Loucy (cell line): ENCODE results near the gene ELMO1.

Source experiments
- EZH2phosphoT487 ChIP-seq: fragments of 200-600 bp; IDR thresholded peaks from 2 replicates; pipeline ENCODE4 v1.6.1; 2018; ENCODE audit warnings: antibody characterized with exemption, mild to moderate bottlenecking, moderate library complexity, borderline replicate concordance
- TF ChIP-seq, protein P1 (sequence below): fragments of 200-600 bp; sonication (generic); conservative IDR thresholded peaks from 2 replicates; pipeline ENCODE4 v1.5.1; 2014; ENCODE audit warnings: mild to moderate bottlenecking, antibody characterized with exemption, low read length

GRCh38 chr7:36895192-36895591 is 553.5 kb downstream of the ELMO1 start:
- TF ChIP-seq, protein P1, sequence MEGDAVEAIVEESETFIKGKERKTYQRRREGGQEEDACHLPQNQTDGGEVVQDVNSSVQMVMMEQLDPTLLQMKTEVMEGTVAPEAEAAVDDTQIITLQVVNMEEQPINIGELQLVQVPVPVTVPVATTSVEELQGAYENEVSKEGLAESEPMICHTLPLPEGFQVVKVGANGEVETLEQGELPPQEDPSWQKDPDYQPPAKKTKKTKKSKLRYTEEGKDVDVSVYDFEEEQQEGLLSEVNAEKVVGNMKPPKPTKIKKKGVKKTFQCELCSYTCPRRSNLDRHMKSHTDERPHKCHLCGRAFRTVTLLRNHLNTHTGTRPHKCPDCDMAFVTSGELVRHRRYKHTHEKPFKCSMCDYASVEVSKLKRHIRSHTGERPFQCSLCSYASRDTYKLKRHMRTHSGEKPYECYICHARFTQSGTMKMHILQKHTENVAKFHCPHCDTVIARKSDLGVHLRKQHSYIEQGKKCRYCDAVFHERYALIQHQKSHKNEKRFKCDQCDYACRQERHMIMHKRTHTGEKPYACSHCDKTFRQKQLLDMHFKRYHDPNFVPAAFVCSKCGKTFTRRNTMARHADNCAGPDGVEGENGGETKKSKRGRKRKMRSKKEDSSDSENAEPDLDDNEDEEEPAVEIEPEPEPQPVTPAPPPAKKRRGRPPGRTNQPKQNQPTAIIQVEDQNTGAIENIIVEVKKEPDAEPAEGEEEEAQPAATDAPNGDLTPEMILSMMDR: no peak
- no peak for TF ChIP-seq EZH2phosphoT487
